HCT116 (cell line): Measurements from ENCODE around the gene PIGN. TPM values are rescaled to one million over a fixed set of nuclear protein-coding genes. Genes with fewer than 3 reads are reported as not detected.

Source experiments
- ATAC-seq: fragments of 200-7000 bp; cut with Tn5 transposase; 2 replicates; pipeline ENCODE4 v1.9.1; 2020; ENCODE audit warnings: mild to moderate bottlenecking, moderate library complexity
- BruUV-seq: library from RNA; stranded (reverse); fragments of 400-500 nt; replicated peaks from 2 replicates; lab custom pipeline; 2021; lab: Mats Ljungman, UMichigan
- CTCF ChIA-PET: fragments of 300-600 bp; sonication (Branson Sonifier 250); formaldehyde crosslinking; loops from one replicate; lab custom pipeline; 2021; ENCODE audit warnings: antibody characterized with exemption; lab: Charles Lee
- POLR2A ChIA-PET: fragments of 300-600, 350-600 bp; sonication (Branson Sonifier 250); formaldehyde crosslinking; loops from one replicate; lab custom pipeline; 2021; ENCODE audit warnings: antibody characterized with exemption; lab: Charles Lee
- RAD21 ChIA-PET, 2 experiments: fragments of 300-600 bp; sonication (Branson Sonifier 250); formaldehyde crosslinking; loops; one replicate each; lab custom pipeline; 2023; ENCODE audit warnings: low total read pairs in 2 of 2; ENCODE audit not compliant: uncharacterized antibody in 2 of 2, unreplicated experiment in 2 of 2, low non-redundant PET in 1 of 2; lab: Charles Lee
- DNase-seq: peaks from one replicate; pipeline ENCODE4 v3.0.0-alpha.2; 2010; ENCODE audit warnings: low read depth, low spot score
- H2AFZ ChIP-seq: fragments of 200-600 bp; shearing (Covaris generic), sonication (generic); 2 replicates; pipeline ENCODE4 v1.6.1; 2017; ENCODE audit warnings: low read depth, mixed run types, mixed read lengths, antibody characterized with exemption, low read length; ENCODE audit not compliant: poor library complexity, severe bottlenecking
- H3K27ac ChIP-seq: 2 replicates; pipeline ENCODE4 v1.5.1; 2012; ENCODE audit warnings: low read depth, low read length
- H3K27me3 ChIP-seq: fragments of 200-600 bp; sonication (generic); 2 replicates; pipeline ENCODE4 v1.6.1; 2016; ENCODE audit warnings: mixed run types, low read length, mixed read lengths; ENCODE audit not compliant: insufficient read depth
- H3K36me3 ChIP-seq, 2 experiments: fragments of 200-500 bp in 1 of 2; fragments of 200-600 bp in 1 of 2; sonication (Bioruptor generic) in 1 of 2; sonication (generic) in 1 of 2; 2 replicates each; pipeline versions ENCODE4 v1.5.1 to v1.6.1; 2014 to 2016; ENCODE audit warnings: low read length in 2 of 2, inconsistent platforms in 1 of 2, mixed read lengths in 1 of 2, mixed run types in 1 of 2; ENCODE audit not compliant: insufficient read depth in 2 of 2, control insufficient read depth in 1 of 2
- H3K4me1 ChIP-seq, 2 experiments: fragments of 200-600 bp in 1 of 2; sonication (generic) in 1 of 2; 2 replicates each; pipeline versions ENCODE4 v1.5.1 to v1.6.1; 2012 to 2017; ENCODE audit warnings: low read length in 2 of 2, inconsistent platforms in 1 of 2, mild to moderate bottlenecking in 1 of 2, mixed read lengths in 1 of 2, mixed run types in 1 of 2, moderate library complexity in 1 of 2; ENCODE audit not compliant: insufficient read depth in 2 of 2, control insufficient read depth in 1 of 2
- H3K4me2 ChIP-seq: fragments of 200-600 bp; sonication (generic); 2 replicates; pipeline ENCODE4 v1.6.1; 2017; ENCODE audit warnings: mixed run types, low read length, mixed read lengths
- H3K4me3 ChIP-seq, 2 experiments: fragments of 200-600 bp in 1 of 2; sonication (generic) in 1 of 2; replicated peaks in 1 of 2; 2 replicates each; pipeline ENCODE4 v1.5.1; 2011 to 2016; ENCODE audit warnings: low read length in 2 of 2, control low read depth in 1 of 2, low read depth in 1 of 2, mild to moderate bottlenecking in 1 of 2, mixed read lengths in 1 of 2, mixed run types in 1 of 2
- H3K79me2 ChIP-seq: fragments of 200-600 bp; sonication (generic); 2 replicates; pipeline ENCODE4 v1.6.1; 2017; ENCODE audit warnings: mild to moderate bottlenecking, mixed run types, low read length, moderate library complexity, mixed read lengths; ENCODE audit not compliant: insufficient read depth
- H3K9ac ChIP-seq: fragments of 200-600 bp; sonication (generic); 2 replicates; pipeline ENCODE4 v1.6.1; 2016; ENCODE audit warnings: low read length, mixed read lengths
- H3K9me2 ChIP-seq: fragments of 200-600 bp; sonication (generic), shearing (Covaris generic); 2 replicates; pipeline ENCODE4 v1.6.1; 2017; ENCODE audit warnings: mixed run types, mild to moderate bottlenecking, moderate library complexity; ENCODE audit not compliant: insufficient read depth
- H3K9me3 ChIP-seq, 2 experiments: fragments of 200-500 bp in 1 of 2; fragments of 200-600 bp in 1 of 2; sonication (Bioruptor generic) in 1 of 2; sonication (generic) in 1 of 2; 2 replicates each; pipeline ENCODE4 v1.6.1; 2014 to 2017; ENCODE audit warnings: low read length in 2 of 2, mixed read lengths in 2 of 2, inconsistent platforms in 1 of 2, low read depth in 1 of 2, mild to moderate bottlenecking in 1 of 2, mixed run types in 1 of 2, moderate library complexity in 1 of 2; ENCODE audit not compliant: control insufficient read depth in 1 of 2, insufficient read depth in 1 of 2
- H4K20me1 ChIP-seq: fragments of 200-600 bp; sonication (generic), shearing (Covaris generic); 2 replicates; pipeline ENCODE4 v1.6.1; 2017; ENCODE audit warnings: mixed run types, mild to moderate bottlenecking, moderate library complexity; ENCODE audit not compliant: insufficient read depth
- CBX3 ChIP-seq: IDR thresholded peaks from 2 replicates; pipeline ENCODE4 v1.6.1; 2012; ENCODE audit warnings: low read depth
- EGR1 ChIP-seq: IDR thresholded peaks from 2 replicates; pipeline ENCODE4 v1.6.1; 2012; ENCODE audit warnings: low read depth
- ELF1 ChIP-seq: IDR thresholded peaks from 2 replicates; pipeline ENCODE4 v1.6.1; 2012; ENCODE audit warnings: low read depth, borderline replicate concordance
- EZH2 ChIP-seq: fragments of 200-600 bp; sonication (generic); IDR thresholded peaks from 2 replicates; pipeline ENCODE4 v1.6.1; 2017; ENCODE audit warnings: antibody characterized with exemption, mixed run types
- EZH2phosphoT487 ChIP-seq: fragments of 200-600 bp; IDR thresholded peaks from 2 replicates; pipeline ENCODE4 v1.6.1; 2018; ENCODE audit warnings: antibody characterized with exemption, borderline replicate concordance
- FOSL1 ChIP-seq: IDR thresholded peaks from 2 replicates; pipeline ENCODE4 v1.6.1; 2012; ENCODE audit warnings: low read depth
- JUND ChIP-seq: IDR thresholded peaks from 2 replicates; pipeline ENCODE4 v1.6.1; 2012
- POLR2AphosphoS5 ChIP-seq: IDR thresholded peaks from 2 replicates; pipeline ENCODE4 v1.6.1; 2011; ENCODE audit warnings: mild to moderate bottlenecking, low read depth, low read length, moderate library complexity
- RAD21 ChIP-seq: IDR thresholded peaks from 2 replicates; pipeline ENCODE4 v1.6.1; 2012; ENCODE audit warnings: low read depth, mild to moderate bottlenecking
- SP1 ChIP-seq: IDR thresholded peaks from 2 replicates; pipeline ENCODE4 v1.6.1; 2012; ENCODE audit warnings: low read depth
- SRF ChIP-seq: IDR thresholded peaks from 2 replicates; pipeline ENCODE4 v1.6.1; 2012; ENCODE audit warnings: low read depth
- YY1 ChIP-seq: IDR thresholded peaks from 2 replicates; pipeline ENCODE4 v1.6.1; 2011; ENCODE audit warnings: low read length, low read depth, moderate library complexity, mild to moderate bottlenecking; ENCODE audit not compliant: insufficient replicate concordance; ENCODE audit errors: extremely low read depth
- ZNF274 ChIP-seq: fragments of 200-500 bp; sonication (Bioruptor generic); IDR thresholded peaks from 2 replicates; pipeline ENCODE4 v1.6.1; 2014; ENCODE audit warnings: mild to moderate bottlenecking, low read depth, low read length, inconsistent platforms
- intact Hi-C: fragments of 100-400 bp; cut with micrococcal nuclease; formaldehyde crosslinking; loops from 2 replicates; pipeline ENCODE4 v1.10.0; 2022
- total RNA-seq: library from RNA; stranded (reverse); gene quantifications from one replicate; pipeline ENCODE4 v1.2.1, GENCODE V29; 2021; ENCODE audit not compliant: unreplicated experiment
- TF ChIP-seq, protein P1 (sequence below): IDR thresholded peaks from 2 replicates; pipeline ENCODE4 v1.6.1; 2012; ENCODE audit warnings: low read depth
- TF ChIP-seq, protein P2 (sequence below): IDR thresholded peaks from 2 replicates; pipeline ENCODE4 v1.6.1; 2011; ENCODE audit warnings: mild to moderate bottlenecking, low read length, moderate library complexity; ENCODE audit not compliant: insufficient replicate concordance; ENCODE audit errors: extremely low read depth
- TF ChIP-seq, protein P3 (sequence below): IDR thresholded peaks from 2 replicates; pipeline ENCODE4 v1.6.1; 2012

Gene PIGN
- total RNA-seq, 1 experiment from 2014 or later: 12.2 TPM

DNA sequence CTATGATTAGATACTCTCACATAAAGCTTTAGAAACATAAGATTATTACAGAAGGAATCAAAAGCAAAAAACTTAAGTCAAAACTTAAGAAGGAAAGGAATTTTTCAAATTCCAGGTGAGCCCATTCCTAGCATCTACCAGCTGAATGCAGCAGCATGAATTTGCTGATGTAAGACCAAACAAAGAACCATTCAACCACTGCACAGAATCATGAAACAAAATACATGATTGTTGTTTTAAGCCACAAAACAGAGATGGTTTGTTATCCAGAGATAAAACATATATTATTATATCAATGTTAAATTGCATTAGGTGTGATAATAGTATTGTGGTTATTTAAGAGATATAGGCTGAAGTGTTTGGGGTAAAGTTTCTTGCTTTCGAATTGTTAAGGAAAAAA is 29.0 kb downstream of the PIGN start:
- no peak for ATAC-seq
- CTCF ChIA-PET: no interaction called here

More for the DNA sequence above, 29.0 kb downstream of the PIGN start:
- Histone ChIP-seq H3K9me2 (no peaks in the 10 kb centered on the region), H3K4me3 (no peak overlapping the region), H3K9ac (no peak overlapping the region), H2AFZ (no peak overlapping the region), H3K4me2 (no peak overlapping the region), H4K20me1 (no peaks in the 10 kb centered on the region), H3K27me3 (no peaks in the 10 kb centered on the region), H3K27ac (no peak overlapping the region), H3K9me3 (no peaks in the 10 kb centered on the region), H3K4me1 (no peaks in the 10 kb centered on the region), H3K79me2 (no peaks in the 10 kb centered on the region), H3K36me3 (no peaks in the 10 kb centered on the region)
- ChIA-PET POLR2A (no interaction called here), RAD21 (no interaction called here)
- no TSS peak for BruUV-seq
- intact Hi-C loops: no loop called here
- no peak for DNase-seq
- TF ChIP-seq EGR1: no peak
- no peak for TF ChIP-seq CBX3
- TF ChIP-seq, protein P1, sequence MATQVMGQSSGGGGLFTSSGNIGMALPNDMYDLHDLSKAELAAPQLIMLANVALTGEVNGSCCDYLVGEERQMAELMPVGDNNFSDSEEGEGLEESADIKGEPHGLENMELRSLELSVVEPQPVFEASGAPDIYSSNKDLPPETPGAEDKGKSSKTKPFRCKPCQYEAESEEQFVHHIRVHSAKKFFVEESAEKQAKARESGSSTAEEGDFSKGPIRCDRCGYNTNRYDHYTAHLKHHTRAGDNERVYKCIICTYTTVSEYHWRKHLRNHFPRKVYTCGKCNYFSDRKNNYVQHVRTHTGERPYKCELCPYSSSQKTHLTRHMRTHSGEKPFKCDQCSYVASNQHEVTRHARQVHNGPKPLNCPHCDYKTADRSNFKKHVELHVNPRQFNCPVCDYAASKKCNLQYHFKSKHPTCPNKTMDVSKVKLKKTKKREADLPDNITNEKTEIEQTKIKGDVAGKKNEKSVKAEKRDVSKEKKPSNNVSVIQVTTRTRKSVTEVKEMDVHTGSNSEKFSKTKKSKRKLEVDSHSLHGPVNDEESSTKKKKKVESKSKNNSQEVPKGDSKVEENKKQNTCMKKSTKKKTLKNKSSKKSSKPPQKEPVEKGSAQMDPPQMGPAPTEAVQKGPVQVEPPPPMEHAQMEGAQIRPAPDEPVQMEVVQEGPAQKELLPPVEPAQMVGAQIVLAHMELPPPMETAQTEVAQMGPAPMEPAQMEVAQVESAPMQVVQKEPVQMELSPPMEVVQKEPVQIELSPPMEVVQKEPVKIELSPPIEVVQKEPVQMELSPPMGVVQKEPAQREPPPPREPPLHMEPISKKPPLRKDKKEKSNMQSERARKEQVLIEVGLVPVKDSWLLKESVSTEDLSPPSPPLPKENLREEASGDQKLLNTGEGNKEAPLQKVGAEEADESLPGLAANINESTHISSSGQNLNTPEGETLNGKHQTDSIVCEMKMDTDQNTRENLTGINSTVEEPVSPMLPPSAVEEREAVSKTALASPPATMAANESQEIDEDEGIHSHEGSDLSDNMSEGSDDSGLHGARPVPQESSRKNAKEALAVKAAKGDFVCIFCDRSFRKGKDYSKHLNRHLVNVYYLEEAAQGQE: no peak
- TF ChIP-seq YY1: no peak
- TF ChIP-seq, protein P2, sequence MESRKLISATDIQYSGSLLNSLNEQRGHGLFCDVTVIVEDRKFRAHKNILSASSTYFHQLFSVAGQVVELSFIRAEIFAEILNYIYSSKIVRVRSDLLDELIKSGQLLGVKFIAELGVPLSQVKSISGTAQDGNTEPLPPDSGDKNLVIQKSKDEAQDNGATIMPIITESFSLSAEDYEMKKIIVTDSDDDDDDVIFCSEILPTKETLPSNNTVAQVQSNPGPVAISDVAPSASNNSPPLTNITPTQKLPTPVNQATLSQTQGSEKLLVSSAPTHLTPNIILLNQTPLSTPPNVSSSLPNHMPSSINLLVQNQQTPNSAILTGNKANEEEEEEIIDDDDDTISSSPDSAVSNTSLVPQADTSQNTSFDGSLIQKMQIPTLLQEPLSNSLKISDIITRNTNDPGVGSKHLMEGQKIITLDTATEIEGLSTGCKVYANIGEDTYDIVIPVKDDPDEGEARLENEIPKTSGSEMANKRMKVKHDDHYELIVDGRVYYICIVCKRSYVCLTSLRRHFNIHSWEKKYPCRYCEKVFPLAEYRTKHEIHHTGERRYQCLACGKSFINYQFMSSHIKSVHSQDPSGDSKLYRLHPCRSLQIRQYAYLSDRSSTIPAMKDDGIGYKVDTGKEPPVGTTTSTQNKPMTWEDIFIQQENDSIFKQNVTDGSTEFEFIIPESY: no peak
- TF ChIP-seq RAD21: no peak
- no peak for TF ChIP-seq FOSL1
- TF ChIP-seq EZH2: no peak
- no peak for TF ChIP-seq JUND
- TF ChIP-seq SP1: no peak
- TF ChIP-seq ELF1: no peak
- no peak for TF ChIP-seq ZNF274
- no peak for TF ChIP-seq EZH2phosphoT487
- TF ChIP-seq POLR2AphosphoS5: no peak
- TF ChIP-seq, protein P3, sequence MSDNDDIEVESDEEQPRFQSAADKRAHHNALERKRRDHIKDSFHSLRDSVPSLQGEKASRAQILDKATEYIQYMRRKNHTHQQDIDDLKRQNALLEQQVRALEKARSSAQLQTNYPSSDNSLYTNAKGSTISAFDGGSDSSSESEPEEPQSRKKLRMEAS: no peak
- no peak for TF ChIP-seq SRF
